Inflammatory macrophage treated with lipopolysaccharide for 1 hour (primary cell): Measurements from ENCODE around the gene MTCH2.

Experiments used
- DNase-seq, 2 donors: peaks; one replicate each; pipeline ENCODE4 v3.0.0-alpha.2; 2020 to 2022

The MTCH2 gene

DNA sequence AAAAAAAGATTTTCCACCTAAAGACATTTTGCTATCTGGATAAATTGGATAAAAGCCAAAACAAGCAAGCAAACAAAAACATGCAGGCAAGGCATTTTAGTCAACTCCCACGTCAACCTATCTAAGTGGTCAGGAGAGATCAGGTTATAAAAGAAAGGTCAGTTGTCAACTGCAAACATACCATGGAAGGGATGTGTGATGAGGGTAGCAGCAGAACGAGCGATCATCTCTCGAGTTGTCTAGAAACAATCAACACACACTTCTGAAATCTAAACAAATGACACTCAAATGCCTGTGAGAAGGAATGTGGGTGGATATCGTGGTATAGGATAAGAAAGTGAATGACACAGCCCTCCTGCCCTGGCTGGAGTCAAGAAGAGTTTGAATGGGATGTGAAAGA, 10.9 kb downstream of the MTCH2 start:
- DNase-seq, result no peak

DNA sequence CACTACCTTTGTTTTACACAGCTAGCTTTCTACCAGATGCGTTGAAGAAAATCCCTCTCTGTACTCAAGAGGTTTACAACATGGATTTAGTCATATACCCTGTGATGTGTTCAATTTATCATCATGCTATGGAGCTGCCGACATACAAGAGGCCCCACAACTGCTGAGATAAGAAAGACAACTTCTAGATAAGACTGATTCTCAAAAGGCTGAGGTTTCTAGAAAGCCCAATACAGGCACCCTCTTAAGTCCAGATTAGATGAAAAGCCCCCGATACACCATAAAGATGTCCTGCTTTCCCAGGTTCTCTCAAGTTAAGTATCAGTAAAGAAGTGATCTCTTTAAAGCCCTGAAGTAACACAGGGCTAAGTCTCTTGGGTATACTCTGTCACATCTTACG, 14.3 kb downstream of the MTCH2 start:
- no peak for DNase-seq

DNA sequence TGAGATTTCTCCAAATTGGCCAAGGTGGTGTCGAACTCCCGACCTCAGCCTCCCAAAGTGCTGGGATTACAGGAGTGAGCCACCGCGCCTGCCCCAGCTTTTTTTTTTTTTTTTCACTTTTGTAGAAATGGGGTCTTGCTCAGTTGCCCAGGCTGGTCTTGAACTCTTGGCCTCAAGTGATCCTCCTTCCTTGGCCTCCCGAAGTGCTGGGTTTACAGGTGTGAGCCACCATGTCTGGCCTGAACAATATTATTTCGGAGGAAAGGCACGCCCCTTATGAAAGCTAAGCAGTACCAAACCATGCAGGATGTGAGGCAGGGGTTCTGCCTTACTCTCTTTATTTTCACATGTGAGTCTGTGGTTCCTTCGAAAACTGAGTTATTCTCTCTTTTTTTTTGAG, 16.1 kb downstream of the MTCH2 start:
- no peak for DNase-seq

DNA sequence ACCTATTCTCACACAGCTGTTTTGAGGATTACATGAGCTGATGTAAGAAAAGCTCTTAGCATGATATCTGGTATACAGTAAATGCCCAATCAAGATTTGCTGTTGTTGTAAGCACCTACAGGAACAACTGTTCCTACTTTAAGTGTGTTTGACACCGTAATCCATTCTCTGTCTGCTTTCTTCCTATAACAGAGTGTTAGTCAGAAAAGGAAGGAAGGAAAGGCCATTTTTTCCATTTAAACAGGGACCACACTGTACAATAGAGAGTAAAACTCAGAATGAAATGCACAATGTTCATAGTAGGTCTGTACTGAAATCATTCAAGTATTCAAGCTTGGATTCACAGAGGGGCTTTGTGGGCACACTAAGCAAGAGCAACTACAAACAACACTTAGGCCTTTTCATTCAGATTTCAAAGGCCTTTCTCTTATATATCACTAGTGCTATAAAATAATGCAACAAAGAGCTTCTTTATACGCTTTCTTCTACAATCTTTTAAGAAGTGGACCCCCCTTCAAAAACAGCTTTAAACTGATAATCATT, 21.5 kb downstream of the MTCH2 start:
- no peak for DNase-seq

DNA sequence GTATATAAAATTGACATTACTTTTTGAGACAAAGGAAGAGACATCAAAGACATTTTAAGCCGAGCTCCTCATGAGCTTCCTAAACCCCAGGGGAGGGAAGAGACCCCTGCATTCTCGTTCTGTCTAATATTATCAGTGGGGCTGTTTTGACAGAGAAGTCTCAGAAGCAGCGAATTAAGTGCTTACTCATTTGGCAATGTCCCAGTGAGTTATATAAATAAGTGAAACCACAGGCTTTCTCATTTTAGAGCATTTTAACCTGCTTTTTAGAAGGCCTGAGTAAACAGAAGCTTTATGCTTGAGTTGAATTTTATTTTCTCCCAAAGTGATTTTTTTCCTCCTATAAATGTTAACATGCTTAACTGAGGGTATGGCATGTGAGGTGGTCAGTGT, 24.9 kb downstream of the MTCH2 start:
- no peak for DNase-seq

DNA sequence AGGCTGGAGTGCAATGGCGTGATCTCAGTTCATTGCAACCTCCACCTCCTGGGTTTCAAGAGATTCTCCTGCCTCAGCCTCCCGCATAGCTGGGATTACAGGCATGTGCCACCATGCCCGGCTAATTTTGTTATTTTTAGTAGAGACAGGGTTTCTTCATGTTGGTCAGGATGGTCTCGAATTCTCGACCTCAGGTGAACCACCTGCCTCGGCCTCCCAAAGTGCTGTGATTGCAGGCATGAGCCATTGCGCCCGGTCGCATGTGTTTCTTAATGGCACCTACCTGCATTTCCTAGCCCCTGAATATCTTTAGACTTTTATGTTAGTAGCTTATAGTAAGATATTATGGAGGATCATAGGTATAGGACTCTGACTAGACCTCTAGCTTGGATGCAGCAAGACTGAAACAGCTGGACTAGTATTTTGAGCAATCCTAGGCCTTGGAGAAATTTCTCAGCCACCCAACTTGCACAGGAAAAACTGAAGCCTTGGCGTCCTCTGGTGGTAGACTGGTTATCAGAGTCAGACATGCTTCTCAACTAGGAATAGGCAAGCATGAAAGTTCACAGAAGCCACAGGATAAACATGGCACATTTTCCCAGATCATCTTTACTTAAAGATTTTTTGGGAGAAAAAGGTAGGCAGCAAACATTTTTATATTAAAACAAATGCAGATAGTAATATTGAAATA, 25.5 kb downstream of the MTCH2 start:
- peak; percentile 71 to 75 for DNase-seq

DNA sequence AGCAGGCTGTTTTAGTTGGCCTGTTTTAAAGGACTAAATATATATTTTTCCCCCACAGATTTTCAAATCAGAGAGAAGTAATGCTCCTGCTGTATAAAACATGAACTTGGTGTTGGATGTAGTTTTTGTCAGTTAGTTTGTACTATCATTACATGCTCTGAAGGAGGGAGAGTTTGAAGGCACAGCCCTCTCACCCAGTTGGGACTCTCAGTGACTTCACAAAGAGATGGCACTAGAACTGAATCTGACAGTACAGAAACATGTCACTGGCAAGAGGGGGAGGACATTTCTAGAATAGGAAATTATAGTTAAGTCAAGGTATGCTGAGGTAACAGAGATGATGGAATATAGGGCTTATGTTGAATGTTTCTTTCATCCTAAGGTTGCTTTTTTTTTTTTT, 27.1 kb downstream of the MTCH2 start:
- no peak for DNase-seq

DNA sequence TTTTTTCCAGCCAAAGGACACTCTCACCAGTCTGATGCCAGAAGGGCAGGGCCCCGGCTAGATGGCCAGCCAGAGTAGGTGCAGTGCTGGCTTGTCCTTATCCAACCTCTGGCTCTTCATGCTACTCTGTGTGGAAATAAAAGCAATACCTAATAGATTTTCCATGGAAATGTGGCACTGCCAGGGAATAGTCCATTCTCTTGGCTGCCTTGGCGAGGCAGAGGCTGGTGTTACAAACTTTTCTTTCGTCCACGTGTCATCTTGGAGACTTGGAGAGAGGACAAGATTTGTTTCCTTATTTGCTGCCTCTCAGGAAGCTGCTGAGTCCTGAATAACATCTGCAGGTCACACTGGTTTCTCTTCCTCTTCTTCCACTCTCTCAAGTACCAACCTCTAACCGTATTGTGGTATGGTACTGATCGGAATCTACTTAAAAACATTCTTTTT, 31.0 kb downstream of the MTCH2 start:
- DNase-seq, result peak; percentile 52 to 55

DNA sequence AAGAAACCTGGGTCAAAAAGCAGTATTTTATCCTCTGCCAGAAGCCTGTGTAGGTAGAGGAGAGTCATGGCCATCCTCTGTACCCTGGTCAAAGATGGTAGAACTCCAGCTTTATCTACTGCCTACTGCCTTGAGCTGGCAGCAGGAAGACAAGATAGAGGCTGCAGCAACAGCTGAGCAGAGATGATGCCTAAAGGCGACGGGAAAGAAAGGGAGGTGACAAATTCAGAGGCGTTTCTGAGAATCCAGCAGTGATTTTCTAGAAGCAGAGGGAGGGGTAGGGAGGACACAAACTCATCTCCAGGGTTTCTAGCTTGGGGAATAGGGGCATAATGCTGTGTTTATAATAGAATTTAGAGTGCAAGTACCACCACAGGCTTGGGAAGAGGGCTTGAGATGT, 32.7 kb downstream of the MTCH2 start:
- DNase-seq, result no peak

DNA sequence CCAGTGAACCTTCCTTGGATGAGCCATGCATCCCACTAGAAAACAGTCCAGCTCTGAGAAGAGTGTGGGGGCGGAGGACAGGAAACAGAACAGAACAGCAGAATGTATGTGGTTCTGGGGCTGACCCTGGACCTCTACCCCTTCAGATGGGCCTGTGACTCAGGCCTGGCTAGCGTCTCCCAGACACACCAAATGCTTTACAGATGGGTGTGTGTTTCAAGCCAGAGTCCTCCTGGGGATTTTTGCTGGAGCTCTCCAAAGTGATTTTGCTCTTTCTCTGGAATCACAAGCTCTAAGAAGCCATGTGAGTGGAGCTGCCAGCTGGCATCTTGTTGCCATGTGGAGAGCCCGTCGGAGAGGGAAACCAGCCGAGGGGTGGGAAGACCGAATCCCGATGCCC, 35.0 kb downstream of the MTCH2 start:
- no peak for DNase-seq

DNA sequence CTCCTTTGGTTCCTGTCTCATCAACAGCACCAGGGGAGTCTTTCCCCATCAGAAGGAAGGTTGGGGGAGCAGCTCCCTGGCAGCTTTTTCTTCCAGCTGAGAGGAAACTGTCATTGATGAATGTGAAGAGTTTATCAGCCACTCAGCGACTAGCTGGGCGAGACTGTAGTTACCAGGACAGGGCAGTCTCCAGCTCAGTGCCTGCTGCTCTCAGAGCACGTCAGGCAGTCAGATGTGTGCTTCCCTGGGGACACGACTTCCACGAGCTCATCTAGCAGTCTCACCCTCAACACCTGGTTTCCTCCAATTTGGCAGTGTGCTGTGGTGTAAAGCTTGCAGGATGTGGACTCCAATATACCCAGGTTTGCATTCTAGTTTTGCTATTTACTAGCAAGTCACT, 35.6 kb downstream of the MTCH2 start:
- DNase-seq, result no peak

DNA sequence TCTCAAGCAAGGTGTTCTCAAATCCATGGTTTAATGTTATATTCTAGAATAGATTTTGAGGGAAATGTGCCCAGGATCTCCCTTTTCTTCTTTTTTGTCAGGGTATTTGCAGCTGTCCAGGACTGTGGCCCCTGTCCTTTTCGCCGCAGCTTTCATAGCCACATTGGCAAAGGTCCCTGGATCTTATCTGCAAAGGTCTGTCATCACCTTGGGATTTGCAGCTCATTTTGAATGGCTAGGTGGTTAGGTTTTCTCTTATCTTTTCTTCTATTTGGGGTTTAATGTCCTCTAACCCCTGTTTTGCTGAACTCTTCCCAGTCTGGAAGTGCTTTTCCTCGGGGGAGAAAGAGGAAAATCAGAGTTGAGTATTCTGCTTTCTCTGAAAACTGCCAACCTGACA, 36.4 kb downstream of the MTCH2 start:
- DNase-seq, result no peak

DNA sequence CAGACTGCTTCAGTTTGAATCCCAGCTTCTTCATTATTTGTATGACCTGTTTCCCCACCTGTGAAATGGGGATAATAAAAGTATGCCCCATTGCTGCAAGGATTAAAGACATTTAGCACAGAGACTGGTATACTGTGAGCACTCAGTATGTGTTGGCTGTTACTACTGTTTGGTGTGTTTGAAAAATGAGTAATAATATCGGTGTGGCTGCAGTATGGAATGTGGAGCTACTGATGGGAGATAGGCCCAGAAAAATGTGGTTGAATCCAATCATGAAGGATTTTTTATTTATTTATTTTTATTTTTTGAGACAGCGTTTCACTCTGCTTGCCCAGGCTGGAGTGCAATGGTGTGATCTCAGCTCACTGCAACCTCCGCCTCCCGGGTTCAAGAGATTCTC, 39.1 kb downstream of the MTCH2 start:
- no peak for DNase-seq

DNA sequence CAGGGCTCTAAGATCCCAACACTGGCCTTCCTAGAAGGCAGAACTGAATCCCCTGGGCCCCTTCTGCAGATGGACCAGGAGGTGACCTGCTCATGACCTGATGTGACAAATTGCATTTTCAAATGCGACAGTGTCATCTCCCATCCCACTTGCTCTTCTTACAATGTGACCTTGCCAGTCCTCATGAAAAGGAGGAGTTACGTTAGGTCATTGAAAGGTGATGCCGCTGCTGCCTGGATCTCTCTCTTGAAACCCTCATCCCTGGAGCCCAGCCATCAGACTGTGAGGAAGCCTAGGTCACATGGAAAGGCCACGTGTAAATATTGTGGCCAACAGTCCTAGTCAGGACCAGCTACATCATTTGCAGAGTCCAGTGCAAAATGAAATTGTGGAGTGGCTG, 42.5 kb downstream of the MTCH2 start:
- no peak for DNase-seq

DNA sequence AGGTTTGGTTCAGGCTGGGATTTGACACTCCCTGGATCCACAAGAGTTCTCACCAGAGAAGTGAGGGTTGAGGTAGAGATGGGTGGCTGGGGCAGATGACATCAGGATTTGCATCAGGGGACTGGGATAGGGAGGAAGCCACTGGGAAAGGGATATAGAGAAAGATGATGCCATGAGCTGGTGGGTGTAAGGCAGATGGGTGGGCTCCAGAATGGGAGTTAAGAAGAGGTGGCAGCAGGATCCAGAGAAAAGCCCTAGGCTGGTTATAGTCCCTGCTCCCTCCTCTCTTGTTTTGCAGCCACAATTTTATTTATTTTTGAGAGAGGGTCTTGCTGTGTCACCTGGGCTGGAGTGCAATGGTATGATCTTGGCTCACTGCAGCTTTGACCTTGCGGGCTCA, 46.4 kb downstream of the MTCH2 start:
- no peak for DNase-seq

DNA sequence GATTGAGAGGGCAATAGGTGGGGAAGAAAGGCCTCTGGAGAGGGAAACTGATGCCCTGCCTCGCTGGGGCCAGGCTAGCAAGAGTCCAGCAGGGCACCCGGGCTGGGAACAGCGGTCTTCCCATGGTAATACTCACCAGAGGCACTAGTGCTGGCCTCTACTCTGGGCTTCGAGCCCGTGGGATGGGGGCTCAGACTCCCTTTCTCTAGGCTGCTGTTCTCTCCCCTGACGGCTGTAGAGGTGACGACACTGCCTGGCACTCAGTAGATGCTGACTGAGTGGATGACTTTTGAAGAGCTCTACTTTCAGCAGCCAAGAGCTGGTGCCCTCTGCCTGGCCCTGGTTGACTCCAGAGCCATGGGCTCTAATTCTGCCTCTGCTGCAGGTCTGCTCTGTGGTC, 47.3 kb downstream of the MTCH2 start:
- no peak for DNase-seq

DNA sequence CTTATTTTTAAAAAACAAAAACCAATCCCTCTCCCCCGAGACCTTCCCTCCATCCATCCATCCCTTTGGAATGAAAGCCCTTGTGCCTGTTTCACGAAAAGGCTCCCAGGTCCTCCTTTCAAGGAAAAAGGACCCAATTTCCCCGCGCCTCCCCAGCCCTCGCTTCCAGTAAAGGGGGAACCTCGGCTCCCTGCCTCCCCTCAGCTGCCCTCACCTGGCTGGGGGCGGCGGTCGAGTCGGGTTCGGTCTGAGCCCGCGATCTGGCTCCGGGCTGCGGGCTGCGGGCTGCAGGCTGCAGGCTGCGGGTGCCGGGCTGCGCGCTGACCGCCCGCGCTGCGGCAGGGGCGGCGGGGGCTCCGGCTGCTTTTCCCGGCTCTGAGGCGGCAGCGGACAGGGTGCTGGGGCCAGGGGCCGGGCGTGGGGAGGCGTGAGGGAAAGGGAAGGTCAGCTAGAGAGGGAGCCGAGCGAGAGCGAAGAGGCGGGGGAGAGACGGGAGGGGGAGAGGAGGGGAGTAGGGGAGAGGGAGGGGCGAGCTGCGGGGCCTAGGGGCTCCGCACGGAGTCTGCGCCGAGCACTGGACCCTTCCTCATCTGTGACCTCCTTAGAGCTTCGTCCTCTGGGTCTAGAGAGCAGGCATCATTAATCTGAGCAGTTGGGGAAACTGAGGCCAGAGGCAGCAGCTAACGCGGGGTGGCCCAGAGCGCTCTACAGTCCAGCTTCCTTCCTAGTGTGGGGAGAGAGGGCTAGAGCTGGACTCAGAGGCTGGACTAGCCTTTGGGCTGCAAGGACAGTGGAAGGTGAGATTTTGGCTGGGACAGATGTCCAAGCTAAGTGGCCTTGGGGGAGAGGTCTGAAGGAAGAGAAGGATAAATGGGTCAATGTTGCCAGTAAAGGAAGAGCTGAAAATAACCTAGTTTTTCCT, 48.2 kb downstream of the MTCH2 start, which contains the start of gene C1QTNF4:
C1QTNF4 (minus strand) TSS at position 478 of the 922 bp plus-strand sequence. CDS start 3,601 bp downstream, outside the sequence.
- DNase-seq, result no peak

DNA sequence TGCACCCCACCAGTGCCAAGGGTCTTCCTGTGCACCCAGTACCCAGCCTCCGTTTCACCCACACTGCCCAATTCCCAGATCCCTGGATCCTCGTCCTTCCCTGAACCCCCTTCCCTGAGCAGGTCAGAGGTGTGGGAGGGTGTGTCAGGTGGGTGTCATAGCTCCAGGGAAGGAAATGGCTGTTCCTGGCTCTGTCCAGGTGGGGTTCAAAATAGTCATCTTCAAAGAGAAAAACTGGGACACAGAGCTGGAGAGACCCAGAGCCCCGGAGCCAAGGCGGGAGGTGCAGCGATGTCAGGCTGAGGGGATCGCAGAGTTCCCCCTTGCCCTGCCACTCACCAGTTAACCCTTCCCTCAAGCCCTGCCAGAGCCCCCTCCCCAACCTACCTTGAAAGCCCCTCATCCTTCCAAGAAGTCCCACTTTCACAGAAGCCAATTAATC, 48.8 kb downstream of the MTCH2 start:
- DNase-seq, result no peak

DNA sequence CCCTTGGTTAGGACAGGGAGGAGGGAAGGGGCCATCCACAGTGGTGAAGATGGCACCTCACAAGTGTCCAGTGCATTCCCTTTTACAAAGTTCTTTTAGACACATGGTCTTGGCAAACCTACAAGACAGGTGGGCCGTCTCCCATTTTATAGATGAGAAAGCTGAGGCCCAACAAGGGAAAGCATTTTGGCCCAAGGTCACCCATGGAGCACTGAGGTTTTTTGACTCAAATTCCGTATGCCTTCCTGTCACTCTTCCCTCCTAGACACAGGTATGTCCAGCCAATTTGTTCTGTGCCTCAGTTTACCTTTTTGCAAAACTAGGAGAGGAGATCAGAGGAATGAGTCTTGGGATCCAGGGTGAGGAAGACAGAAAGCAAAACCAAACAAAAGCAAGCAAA, 49.4 kb downstream of the MTCH2 start:
- no peak for DNase-seq

DNA sequence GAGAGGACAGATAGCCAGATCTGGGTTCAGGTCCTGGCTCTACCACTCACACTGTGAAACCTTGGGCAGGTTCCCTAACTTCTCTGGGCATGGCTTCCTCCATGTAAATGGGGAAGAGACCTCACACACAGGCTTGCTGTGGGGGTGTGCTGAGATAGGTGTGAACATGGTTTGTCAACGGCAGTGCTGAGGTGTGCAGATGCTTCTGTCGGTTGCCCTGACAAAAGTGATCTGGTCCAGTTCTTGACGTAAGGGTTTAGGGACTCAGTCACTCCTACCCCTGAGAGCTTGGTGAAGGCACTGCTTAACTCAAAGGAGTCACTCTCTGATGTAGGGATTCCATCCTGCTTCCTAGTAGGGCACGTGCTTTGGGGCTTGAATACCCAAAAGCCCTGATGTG, 50.1 kb downstream of the MTCH2 start:
- DNase-seq, result no peak

DNA sequence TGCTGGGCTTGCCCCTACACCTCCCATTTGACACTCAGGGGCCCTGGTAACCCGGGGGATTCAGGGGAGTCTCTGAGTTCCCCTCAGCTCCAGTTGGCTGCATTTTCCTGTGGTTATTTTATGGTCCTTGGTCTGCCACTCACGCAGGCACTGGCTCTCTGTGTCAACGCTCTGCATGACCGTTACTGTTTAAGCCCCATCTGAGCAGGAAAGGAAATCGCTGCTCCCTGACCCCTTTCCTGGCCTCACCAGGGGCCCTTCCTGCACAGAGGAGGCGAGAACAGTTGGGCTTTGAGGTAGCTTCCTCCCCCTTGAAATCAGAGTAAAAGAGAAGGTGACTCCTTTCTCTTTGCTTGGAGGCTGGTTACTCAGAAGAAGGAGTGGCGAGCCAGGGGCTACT, 50.6 kb downstream of the MTCH2 start:
- no peak for DNase-seq

DNA sequence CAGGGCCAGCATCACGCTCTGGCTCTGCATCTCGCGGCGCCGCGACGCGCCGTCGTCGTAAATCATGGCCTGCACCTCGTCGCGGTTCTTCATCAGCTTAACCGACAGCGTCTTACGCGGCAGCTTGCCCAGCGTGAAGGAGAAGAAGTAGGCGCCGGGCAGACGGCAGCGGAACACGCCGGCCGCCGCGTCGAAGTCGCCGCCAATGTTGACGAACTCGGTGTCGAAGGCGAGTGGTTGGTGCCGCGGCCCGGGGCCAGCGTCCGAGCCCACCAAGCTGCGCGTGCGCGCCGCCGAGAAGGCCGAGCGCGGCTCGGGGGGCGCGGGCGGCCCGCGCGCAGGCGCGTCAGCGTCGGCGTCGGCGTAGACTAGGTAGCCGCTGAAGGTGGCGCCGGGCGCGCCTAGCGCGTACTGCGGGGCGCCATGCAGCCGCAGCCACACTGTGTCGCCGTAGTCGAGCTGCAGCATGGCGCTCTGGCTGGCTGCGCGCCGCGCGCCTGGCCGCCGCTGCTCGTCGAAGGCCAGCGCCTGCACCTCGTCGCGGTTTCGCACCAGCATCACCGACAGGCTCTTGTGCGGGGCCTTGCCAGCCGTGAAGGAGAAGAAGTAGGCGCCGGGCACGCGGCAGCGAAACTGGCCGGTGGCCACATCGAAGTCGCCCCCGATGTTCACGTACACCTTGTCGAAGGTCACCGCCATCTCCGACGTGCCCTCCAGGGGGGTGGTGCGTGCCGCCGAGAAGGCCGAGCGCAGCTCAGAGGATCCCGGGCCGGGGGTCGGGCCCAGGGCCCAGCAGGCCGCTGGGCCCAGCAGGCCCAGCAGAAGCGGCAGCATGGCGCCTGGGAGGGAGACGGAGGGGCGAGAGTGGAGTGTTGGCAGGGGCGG, 52.1 kb downstream of the MTCH2 start:
- DNase-seq, result no peak

DNA sequence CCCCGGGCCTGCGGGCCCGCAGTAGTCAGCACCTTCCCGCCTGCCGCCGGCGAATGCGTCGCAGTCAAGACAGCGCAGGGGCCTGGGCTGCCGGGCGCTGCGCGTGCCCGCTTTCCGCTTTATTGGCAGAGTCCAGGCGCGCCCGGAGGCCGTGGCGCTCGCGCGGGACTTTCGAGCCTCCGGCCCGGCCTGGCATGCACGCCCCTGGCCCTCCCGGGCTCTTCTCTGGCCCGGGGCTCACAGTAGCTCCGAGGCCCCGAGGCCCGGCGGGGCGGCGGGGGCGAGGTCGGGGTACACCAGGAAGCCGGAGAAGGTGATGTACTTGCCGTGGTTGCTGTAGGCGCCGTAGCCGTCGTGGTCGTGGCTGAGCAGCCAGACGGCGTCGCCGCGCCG, 52.8 kb downstream of the MTCH2 start:
- no peak for DNase-seq
